H9 (cell line): ENCODE results near the gene ACVR1. TPM values are rescaled to one million over a fixed set of nuclear protein-coding genes. Genes with fewer than 3 reads are reported as not detected.

Experiments used
- DNase-seq: peaks from one replicate; pipeline ENCODE4 v3.0.0-alpha.2; 2017
- H2AFZ ChIP-seq: one replicate; pipeline ENCODE4 v1.6.1; 2013; ENCODE audit warnings: mild to moderate bottlenecking, low read length, control low read depth, moderate library complexity
- H2AK5ac ChIP-seq: 2 replicates; pipeline ENCODE4 v1.6.1; 2013; ENCODE audit warnings: low read length, control low read depth, mixed read lengths; ENCODE audit not compliant: insufficient read length
- H2BK120ac ChIP-seq: one replicate; pipeline ENCODE4 v1.6.1; 2013; ENCODE audit warnings: low read depth, mild to moderate bottlenecking, low read length, control low read depth, inconsistent platforms; ENCODE audit not compliant: poor library complexity, severe bottlenecking
- H2BK12ac ChIP-seq: 2 replicates; pipeline ENCODE4 v1.6.1; 2013; ENCODE audit warnings: low read length, control low read depth, mixed read lengths, low read depth; ENCODE audit not compliant: insufficient read length
- H2BK15ac ChIP-seq: 2 replicates; pipeline ENCODE4 v1.6.1; 2013; ENCODE audit warnings: low read depth, low read length, control low read depth
- H2BK20ac ChIP-seq: one replicate; pipeline ENCODE4 v1.6.1; 2013; ENCODE audit warnings: low read depth, mild to moderate bottlenecking, low read length, control low read depth, inconsistent platforms; ENCODE audit not compliant: poor library complexity, severe bottlenecking
- H2BK5ac ChIP-seq: 2 replicates; pipeline ENCODE4 v1.6.1; 2013; ENCODE audit warnings: low read length, control low read depth, mixed read lengths; ENCODE audit not compliant: insufficient read length
- H3K14ac ChIP-seq: 2 replicates; pipeline ENCODE4 v1.6.1; 2013; ENCODE audit warnings: low read length, control low read depth; ENCODE audit not compliant: insufficient read depth
- H3K18ac ChIP-seq: 2 replicates; pipeline ENCODE4 v1.6.1; 2013; ENCODE audit warnings: low read depth, mild to moderate bottlenecking, mixed read lengths, low read length, control low read depth; ENCODE audit not compliant: insufficient read length
- H3K23ac ChIP-seq: 2 replicates; pipeline ENCODE4 v1.6.1; 2013; ENCODE audit warnings: low read length, control low read depth, mixed read lengths, low read depth; ENCODE audit not compliant: insufficient read length
- H3K23me2 ChIP-seq: 2 replicates; pipeline ENCODE4 v1.6.1; 2013; ENCODE audit warnings: low read depth, mild to moderate bottlenecking, mixed read lengths, low read length, control low read depth; ENCODE audit not compliant: insufficient read length, poor library complexity, severe bottlenecking
- H3K27ac ChIP-seq: 2 replicates; pipeline ENCODE4 v1.5.1; 2013; ENCODE audit warnings: low read length, control low read depth, mixed read lengths, low read depth; ENCODE audit not compliant: insufficient read length
- H3K27me3 ChIP-seq: 2 replicates; pipeline ENCODE4 v1.6.1; 2013; ENCODE audit warnings: low read length, control low read depth, inconsistent platforms; ENCODE audit not compliant: insufficient read depth
- H3K4ac ChIP-seq: 2 replicates; pipeline ENCODE4 v1.6.1; 2013; ENCODE audit warnings: low read depth, mild to moderate bottlenecking, control low read depth, inconsistent platforms, low read length, moderate library complexity
- H3K4me1 ChIP-seq: 2 replicates; pipeline ENCODE4 v1.6.1; 2013; ENCODE audit warnings: low read length, control low read depth, inconsistent platforms; ENCODE audit not compliant: insufficient read depth
- H3K4me2 ChIP-seq: 2 replicates; pipeline ENCODE4 v1.6.1; 2013; ENCODE audit warnings: low read length, control low read depth, mixed read lengths; ENCODE audit not compliant: insufficient read length, insufficient read depth
- H3K56ac ChIP-seq: 2 replicates; pipeline ENCODE4 v1.6.1; 2013; ENCODE audit warnings: low read depth, mild to moderate bottlenecking, mixed read lengths, low read length, control low read depth; ENCODE audit not compliant: insufficient read length
- H3K79me1 ChIP-seq: 2 replicates; pipeline ENCODE4 v1.6.1; 2013; ENCODE audit warnings: low read depth, mild to moderate bottlenecking, moderate library complexity, low read length, control low read depth, inconsistent platforms; ENCODE audit not compliant: insufficient read depth, poor library complexity, severe bottlenecking
- H3K79me2 ChIP-seq: 2 replicates; pipeline ENCODE4 v1.6.1; 2013; ENCODE audit warnings: low read length, control low read depth, inconsistent platforms; ENCODE audit not compliant: insufficient read depth
- H3K9ac ChIP-seq: 2 replicates; pipeline ENCODE4 v1.6.1; 2013; ENCODE audit warnings: low read length, control low read depth, mixed read lengths; ENCODE audit not compliant: insufficient read length; ENCODE audit errors: extremely low read depth
- H3K9me3 ChIP-seq: one replicate; pipeline ENCODE4 v1.6.1; 2013; ENCODE audit warnings: low read depth, low read length, inconsistent platforms; ENCODE audit not compliant: control insufficient read depth
- H3T11ph ChIP-seq: one replicate; pipeline ENCODE4 v1.6.1; 2013; ENCODE audit warnings: mild to moderate bottlenecking, low read length, control low read depth, inconsistent platforms
- H4K20me1 ChIP-seq: one replicate; pipeline ENCODE4 v1.6.1; 2013; ENCODE audit not compliant: control insufficient read depth, insufficient read length, insufficient read depth
- H4K5ac ChIP-seq: 2 replicates; pipeline ENCODE4 v1.6.1; 2013; ENCODE audit warnings: low read depth, mild to moderate bottlenecking, mixed read lengths, low read length, control low read depth; ENCODE audit not compliant: insufficient read length
- H4K8ac ChIP-seq: replicated peaks from 2 replicates; pipeline ENCODE4 v1.6.1; 2013; ENCODE audit warnings: low read length, control low read depth, mixed read lengths, low read depth; ENCODE audit not compliant: insufficient read length
- H4K91ac ChIP-seq: 2 replicates; pipeline ENCODE4 v1.6.1; 2013; ENCODE audit warnings: low read depth, mild to moderate bottlenecking, moderate library complexity, mixed read lengths, low read length, control low read depth; ENCODE audit not compliant: insufficient read length
- H3K27ac Mint-ChIP-seq, 3 experiments: 2 replicates in 2 of 3; 3 replicates in 1 of 3; pipeline ENCODE4 v1.8.0; 2020 to 2021; ENCODE audit warnings: mixed read lengths in 3 of 3, mild to moderate bottlenecking in 1 of 3, moderate library complexity in 1 of 3
- H3K27me3 Mint-ChIP-seq: 2 replicates; pipeline ENCODE4 v1.8.0; 2021; ENCODE audit warnings: low read depth, mild to moderate bottlenecking, moderate library complexity, mixed read lengths
- H3K36me3 Mint-ChIP-seq, 3 experiments: 2 replicates in 2 of 3; 3 replicates in 1 of 3; pipeline ENCODE4 v1.8.0; 2020 to 2021; ENCODE audit warnings: low read depth in 3 of 3, mixed read lengths in 3 of 3; ENCODE audit not compliant: insufficient read depth in 1 of 3
- H3K4me1 Mint-ChIP-seq, 2 experiments: 2 replicates each; pipeline ENCODE4 v1.8.0; 2020; ENCODE audit warnings: mixed read lengths in 2 of 2
- H3K4me3 Mint-ChIP-seq, 2 experiments: 2 replicates in 1 of 2; 3 replicates in 1 of 2; pipeline ENCODE4 v1.8.0; 2020 to 2021; ENCODE audit warnings: mild to moderate bottlenecking in 2 of 2, mixed read lengths in 2 of 2, moderate library complexity in 1 of 2
- H3K9me3 Mint-ChIP-seq, 2 experiments: 2 replicates in 1 of 2; 3 replicates in 1 of 2; pipeline ENCODE4 v1.8.0; 2020; ENCODE audit warnings: mild to moderate bottlenecking in 2 of 2, mixed read lengths in 2 of 2, moderate library complexity in 1 of 2
- CTCF ChIP-seq: fragments of 200-600 bp; sonication (generic); conservative IDR thresholded peaks from 3 replicates; pipeline ENCODE4 v1.8.0; 2021; ENCODE audit warnings: antibody characterized with exemption, mild to moderate bottlenecking
- WGBS: extraction: QIAGEN DNeasy Blood & Tissue Kit; methylation state at CpG from one replicate; pipeline ENCODE4 v1.1.7; 2013; ENCODE audit warnings: missing lambda C conversion rate, low lambda C conversion rate, mixed read lengths; ENCODE audit not compliant: insufficient read length; ENCODE audit errors: extremely low coverage; 5-methylcytosine and 5-hydroxymethylcytosine counted together
- total RNA-seq: library from RNA; stranded (reverse); gene quantifications from 2 replicates; pipeline ENCODE4 v1.2.1, GENCODE V29; 2021

The ACVR1 gene
- total RNA-seq, 1 experiment from 2014 or later = 21.2 TPM

GRCh38 chr2:157830266-157830665 lies 45.9 kb downstream of the ACVR1 start:
- Mint-ChIP-seq H3K4me3 (no peak overlapping the region), H3K27ac (no peak overlapping the region), H3K9me3 (no peaks in the 10 kb centered on the region), H3K4me1 (peaks cover 30 to 36% of the 10 kb centered on the region in 2 experiments), H3K27me3 (no peaks in the 10 kb centered on the region), H3K36me3 (peaks cover 0 to 2% (median 0%) of the 10 kb centered on the region in 3 experiments; a peak in 2 of 7 replicates)
- Histone ChIP-seq H4K8ac (no peak overlapping the region), H3K14ac (no peak overlapping the region), H2AFZ (no peak overlapping the region), H3K23me2 (no peaks in the 10 kb centered on the region), H3K9me3 (no peaks in the 10 kb centered on the region), H2AK5ac (no peak overlapping the region), H3K4ac (no peak overlapping the region), H3K27ac (no peak overlapping the region), H3K27me3 (no peaks in the 10 kb centered on the region), H3K18ac (no peak overlapping the region), H3K56ac (no peak overlapping the region), H3T11ph (no peak overlapping the region), H2BK120ac (no peak overlapping the region), H2BK12ac (no peak overlapping the region), H3K23ac (no peak overlapping the region), H4K91ac (no peak overlapping the region), H2BK20ac (no peak overlapping the region), H4K5ac (no peak overlapping the region), H4K20me1 (no peaks in the 10 kb centered on the region), H3K4me1 (peaks cover 6% of the 10 kb centered on the region), H2BK15ac (no peak overlapping the region), H3K79me2 (no peaks in the 10 kb centered on the region), H2BK5ac (no peak overlapping the region), H3K79me1 (no peaks in the 10 kb centered on the region), H3K9ac (no peak overlapping the region), H3K4me2 (no peak overlapping the region)
- no peak for TF ChIP-seq CTCF
- WGBS = no CpG with 5 or more reads among the region's 1 CpG
- DNase-seq = no peak
